Peyer's patch (tissue), 4 donors: ENCODE results near the gene MMP11. TPM values are rescaled to one million over a fixed set of nuclear protein-coding genes. Genes with fewer than 3 reads are reported as not detected.

Source experiments
- DNase-seq, 3 donors: peaks; one replicate each; pipeline ENCODE4 v3.0.0-alpha.2; 2017 to 2019
- H3K27ac ChIP-seq, 4 donors: fragments of 200-600 bp; sonication (generic); one replicate each; pipeline ENCODE4 v1.5.1; 2016 to 2019
- H3K27me3 ChIP-seq, 2 donors: fragments of 200-600 bp; sonication (generic); one replicate each; pipeline ENCODE4 v1.5.1; 2019
- H3K36me3 ChIP-seq, 3 donors: fragments of 200-600 bp; sonication (generic); one replicate each; pipeline ENCODE4 v1.5.1; 2016 to 2019
- H3K4me1 ChIP-seq, 4 donors: fragments of 200-600 bp; sonication (generic); one replicate each; pipeline ENCODE4 v1.5.1; 2016 to 2019
- H3K4me3 ChIP-seq, 4 donors: fragments of 200-600 bp; sonication (generic); 1 replicate in 3 of 4; 2 replicates in 1 of 4; pipeline ENCODE4 v1.5.1; 2016 to 2019; ENCODE audit warnings: mild to moderate bottlenecking in 1 of 4
- H3K9me3 ChIP-seq, 4 donors: fragments of 200-600 bp; sonication (generic); one replicate each; pipeline ENCODE4 v1.5.1; 2016 to 2019; ENCODE audit warnings: mild to moderate bottlenecking in 1 of 4
- CTCF ChIP-seq, 6 experiments: fragments of 450-650 bp in 4 of 6; fragments of 200-600 bp in 2 of 6; sonication (generic) in 1 of 6; IDR thresholded peaks; one replicate each; pipeline ENCODE4 v1.5.1; 2017 to 2019; ENCODE audit warnings: antibody characterized with exemption in 6 of 6, mild to moderate bottlenecking in 3 of 6, moderate library complexity in 1 of 6
- POLR2A ChIP-seq, 2 donors: fragments of 450-650 bp; IDR thresholded peaks; one replicate each; pipeline ENCODE4 v1.5.1; 2017; ENCODE audit warnings: antibody characterized with exemption in 2 of 2, mild to moderate bottlenecking in 2 of 2, moderate library complexity in 2 of 2
- total RNA-seq, 4 donors: library from RNA; depleted of rRNA; stranded (reverse); fragments of >200 nt; gene quantifications; one replicate each; pipeline ENCODE4 v1.1.0, GENCODE V29; 2016

MMP11 gene
- total RNA-seq, 4 donors from 2014 or later: 2.9 to 19.5 (median 13.7) TPM

DNA sequence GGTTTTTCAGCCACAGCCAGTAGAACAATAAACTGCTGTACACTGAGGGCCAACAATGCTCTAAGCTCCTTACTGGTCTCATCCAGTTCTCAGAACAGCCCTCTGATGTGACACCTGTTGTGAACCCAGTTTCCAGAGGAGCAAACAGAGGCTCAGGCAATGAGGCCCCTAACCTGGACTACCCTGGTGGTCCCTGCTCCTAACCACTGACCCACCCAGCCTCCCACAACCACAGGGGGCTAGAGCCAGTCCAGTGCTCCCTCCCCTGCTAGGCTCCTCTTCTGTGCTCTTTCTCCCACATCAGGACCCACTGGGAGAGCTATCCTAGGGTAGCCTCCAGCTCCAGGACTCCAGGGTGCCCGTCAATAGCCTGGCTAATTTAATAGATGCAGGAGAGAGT lies 10.1 kb downstream of the MMP11 start:
- Histone ChIP-seq H3K4me3 (no peak overlapping the region), H3K4me1 (peaks cover 0 to 15% (median 3%) of the 10 kb centered on the region in 4 donors), H3K9me3 (no peaks in the 10 kb centered on the region), H3K27me3 (no peaks in the 10 kb centered on the region), H3K36me3 (no peaks in the 10 kb centered on the region), H3K27ac (no peak overlapping the region)
- DNase-seq: no peak
- no peak for TF ChIP-seq POLR2A (IDR thresholded peaks at IDR 0.05)
- TF ChIP-seq CTCF (IDR thresholded peaks at IDR 0.05): no peak

- H3K9me3 ChIP-seq: no peaks in the 10 kb centered on the region
- peaks cover 0 to 23% (median 9%) of the 10 kb centered on the region in 4 donors for H3K4me1 ChIP-seq
- H3K27ac ChIP-seq: no peak overlapping the region
- H3K27me3 ChIP-seq: no peaks in the 10 kb centered on the region
- no peak for DNase-seq
- no peak overlapping the region for H3K4me3 ChIP-seq
- TF ChIP-seq POLR2A (IDR thresholded peaks at IDR 0.05) (no peak), CTCF (IDR thresholded peaks at IDR 0.05) (no peak)
- no peaks in the 10 kb centered on the region for H3K36me3 ChIP-seq
These were observed 10.9 kb downstream of the MMP11 start for GRCh38 chr22:23783265-23784150.

DNA sequence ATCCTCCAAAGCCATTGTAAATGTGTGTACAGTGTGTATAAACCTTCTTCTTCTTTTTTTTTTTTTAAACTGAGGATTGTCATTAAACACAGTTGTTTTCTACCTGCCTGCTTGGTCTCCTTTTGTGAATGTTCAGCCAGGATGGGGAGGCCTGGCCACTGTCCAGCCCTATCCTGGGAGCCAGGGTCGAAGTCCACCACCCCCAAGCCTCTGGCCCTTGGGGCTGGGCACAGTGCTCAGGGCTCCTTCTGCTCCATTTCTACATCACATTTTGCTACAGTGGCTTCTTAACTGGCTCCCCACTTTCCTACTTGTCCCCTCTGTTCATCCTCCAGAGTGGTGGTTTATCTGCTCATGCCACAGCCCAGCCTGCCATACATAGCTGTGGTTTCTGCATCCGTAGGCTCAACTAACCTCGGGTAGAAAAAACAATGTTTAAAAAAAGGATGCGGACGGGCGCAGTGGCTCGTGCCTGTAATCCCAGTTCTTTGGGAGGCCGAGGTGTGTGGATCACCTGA lies 11.6 kb downstream of the MMP11 start:
- no peak overlapping the region for H3K27ac ChIP-seq

DNA sequence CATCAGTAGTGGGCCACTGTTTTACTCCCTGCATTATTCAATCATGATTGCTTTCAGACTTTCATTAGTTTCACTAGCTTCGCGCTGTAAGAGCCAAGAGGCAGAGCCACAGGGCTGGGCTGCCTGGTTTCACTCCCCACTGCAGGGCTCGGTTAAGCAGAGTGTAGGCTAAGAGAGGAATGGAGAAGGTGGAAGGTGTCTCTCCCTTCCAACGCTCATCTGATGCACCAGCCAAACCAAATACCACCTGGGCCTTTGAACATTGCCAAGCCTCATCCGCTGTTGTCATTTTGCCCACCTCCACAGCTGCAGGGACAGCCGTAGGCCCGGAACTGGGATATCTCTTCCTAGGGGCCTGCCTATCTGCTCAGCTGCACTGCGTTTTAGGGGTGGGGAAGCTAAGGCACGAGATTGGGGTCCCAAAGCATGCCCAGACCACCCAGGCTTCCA lies 13.6 kb downstream of the MMP11 start:
- H3K36me3 ChIP-seq: peaks cover 0 to 2% (median 0%) of the 10 kb centered on the region in 3 donors
- DNase-seq: no peak
- no peaks in the 10 kb centered on the region for H3K9me3 ChIP-seq
- H3K4me3 ChIP-seq: peak overlapping the region; percentile 84 to 98 (median 92)
- peak overlapping the region; percentile 98 to 100 (median 100) for H3K27ac ChIP-seq
- no peak for TF ChIP-seq POLR2A (IDR thresholded peaks at IDR 0.05)
- TF ChIP-seq CTCF (IDR thresholded peaks at IDR 0.05): no peak
- no peaks in the 10 kb centered on the region for H3K27me3 ChIP-seq
- H3K4me1 ChIP-seq: peaks cover 0 to 35% (median 10%) of the 10 kb centered on the region in 4 donors

More for the DNA sequence above, 11.6 kb downstream of the MMP11 start:
- no peak for DNase-seq
- TF ChIP-seq CTCF (IDR thresholded peaks at IDR 0.05) (no peak), POLR2A (IDR thresholded peaks at IDR 0.05) (no peak)
- H3K36me3 ChIP-seq: no peaks in the 10 kb centered on the region
- H3K4me3 ChIP-seq: no peak overlapping the region
- H3K4me1 ChIP-seq: peaks cover 0 to 30% (median 10%) of the 10 kb centered on the region in 4 donors
- H3K27me3 ChIP-seq: no peaks in the 10 kb centered on the region
- no peaks in the 10 kb centered on the region for H3K9me3 ChIP-seq

DNA sequence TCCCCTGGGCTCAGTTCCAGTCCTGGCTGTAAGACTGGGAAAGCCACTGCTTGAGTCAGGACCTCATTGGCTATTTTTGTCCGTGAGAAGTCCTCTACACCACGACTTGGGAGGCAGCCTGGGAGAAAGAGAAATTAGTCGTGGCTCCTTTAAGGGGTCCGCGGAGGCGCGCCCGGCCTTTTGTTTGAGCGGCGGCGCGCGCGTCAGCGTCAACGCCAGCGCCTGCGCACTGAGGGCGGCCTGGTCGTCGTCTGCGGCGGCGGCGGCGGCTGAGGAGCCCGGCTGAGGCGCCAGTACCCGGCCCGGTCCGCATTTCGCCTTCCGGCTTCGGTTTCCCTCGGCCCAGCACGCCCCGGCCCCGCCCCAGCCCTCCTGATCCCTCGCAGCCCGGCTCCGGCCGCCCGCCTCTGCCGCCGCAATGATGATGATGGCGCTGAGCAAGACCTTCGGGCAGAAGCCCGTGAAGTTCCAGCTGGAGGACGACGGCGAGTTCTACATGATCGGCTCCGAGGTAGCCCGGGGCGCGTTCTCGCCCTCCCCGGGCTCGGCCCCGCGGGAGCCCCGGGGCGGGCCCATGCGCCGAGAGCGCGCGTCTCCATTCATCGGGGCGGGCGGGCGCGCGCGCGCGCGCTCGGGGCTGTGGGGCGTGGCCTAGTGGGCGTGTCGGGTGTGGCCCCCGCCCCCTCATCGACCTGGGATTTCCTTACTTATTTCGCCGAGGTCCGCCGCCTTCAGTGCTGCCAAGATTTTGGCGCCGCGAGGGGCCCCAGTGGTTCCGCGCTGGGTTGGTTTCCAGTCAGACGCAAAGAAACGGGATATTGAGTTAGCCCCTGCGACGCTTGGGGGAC lies 14.3 kb downstream of the MMP11 start, which contains the start of gene SMARCB1:
Gene SMARCB1, plus strand, starts transcription at position 215 of the 848 bp plus-strand sequence. Its CDS starts 204 bp downstream, at position 419.
- TF ChIP-seq CTCF (IDR thresholded peaks at IDR 0.05) (no peak), POLR2A (IDR thresholded peaks at IDR 0.05) (peak; percentile 84 to 89)
- Histone ChIP-seq H3K4me3 (peak within 1 kb of the TSS; percentile 84 to 98 (median 92)), H3K27ac (peak within 1 kb of the TSS; percentile 98 to 100 (median 100)), H3K36me3 (peaks cover 0 to 9% (median 0%) of the 10 kb centered on the region in 3 donors), H3K9me3 (no peaks in the 10 kb centered on the region), H3K4me1 (peaks cover 0 to 35% (median 10%) of the 10 kb centered on the region in 4 donors), H3K27me3 (no peaks in the 10 kb centered on the region)
- DNase-seq: peak; percentile 89 to 96 (median 94)
